Measurements from ENCODE around the gene NELFB.
"Not testable (repeated sequence)": the region's sequence is repeated elsewhere in the genome, so short reads cannot be mapped to it uniquely, and the experiment has no call there.

The NELFB gene

GRCh38 chr9:137247916-137248175 is 7.3 kb upstream of the NELFB start:
- DNase-seq = no peak

GRCh38 chr9:137250329-137251193 is 4.6 kb upstream of the NELFB start:
- DNase-seq = no peak

GRCh38 chr9:137251194-137251461 is 4.0 kb upstream of the NELFB start, which contains the start of gene STPG3:
Gene STPG3, plus strand, starts transcription at chr9:137251286. Its CDS starts 1 bp downstream, at chr9:137251287.
- no peak for DNase-seq

DNA sequence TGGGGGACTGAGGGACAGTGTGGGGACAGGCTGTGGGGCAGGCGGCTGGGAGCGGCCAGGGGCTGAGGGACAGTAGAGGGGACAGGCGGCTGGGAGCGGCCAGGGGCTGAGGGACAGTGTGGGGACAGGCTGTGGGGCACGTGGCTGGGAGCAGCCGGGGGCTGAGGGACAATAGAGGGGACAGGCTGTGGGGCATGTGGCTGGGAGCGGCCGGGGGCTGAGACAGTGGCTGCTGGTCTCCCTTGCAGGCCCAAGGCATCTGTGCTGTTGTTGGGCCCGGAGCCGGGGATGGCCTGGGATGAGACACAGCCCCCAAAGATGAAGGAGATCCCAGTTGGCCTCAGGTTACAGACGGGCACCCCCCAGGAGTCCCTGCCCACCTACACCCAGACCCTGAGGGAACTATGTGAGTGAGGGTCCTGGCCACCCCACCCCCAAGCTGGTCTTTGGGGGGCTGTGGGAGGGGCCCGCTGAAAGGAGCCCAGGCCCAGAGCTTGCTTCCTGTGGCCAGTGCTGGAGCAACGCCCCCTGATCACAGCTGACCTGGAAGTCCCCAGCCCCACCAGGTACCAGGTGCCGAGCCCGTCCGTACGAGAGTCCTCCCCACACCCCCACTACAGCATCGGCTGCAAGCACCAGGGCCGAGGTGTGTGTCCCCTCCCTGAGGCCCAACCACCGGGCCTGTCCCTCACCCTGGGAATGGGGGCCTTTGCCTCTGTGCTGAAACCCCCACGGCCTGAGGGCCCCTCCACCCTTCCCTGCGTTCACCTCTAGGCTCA is 3.4 kb upstream of the NELFB start:
- DNase-seq = no peak

DNA sequence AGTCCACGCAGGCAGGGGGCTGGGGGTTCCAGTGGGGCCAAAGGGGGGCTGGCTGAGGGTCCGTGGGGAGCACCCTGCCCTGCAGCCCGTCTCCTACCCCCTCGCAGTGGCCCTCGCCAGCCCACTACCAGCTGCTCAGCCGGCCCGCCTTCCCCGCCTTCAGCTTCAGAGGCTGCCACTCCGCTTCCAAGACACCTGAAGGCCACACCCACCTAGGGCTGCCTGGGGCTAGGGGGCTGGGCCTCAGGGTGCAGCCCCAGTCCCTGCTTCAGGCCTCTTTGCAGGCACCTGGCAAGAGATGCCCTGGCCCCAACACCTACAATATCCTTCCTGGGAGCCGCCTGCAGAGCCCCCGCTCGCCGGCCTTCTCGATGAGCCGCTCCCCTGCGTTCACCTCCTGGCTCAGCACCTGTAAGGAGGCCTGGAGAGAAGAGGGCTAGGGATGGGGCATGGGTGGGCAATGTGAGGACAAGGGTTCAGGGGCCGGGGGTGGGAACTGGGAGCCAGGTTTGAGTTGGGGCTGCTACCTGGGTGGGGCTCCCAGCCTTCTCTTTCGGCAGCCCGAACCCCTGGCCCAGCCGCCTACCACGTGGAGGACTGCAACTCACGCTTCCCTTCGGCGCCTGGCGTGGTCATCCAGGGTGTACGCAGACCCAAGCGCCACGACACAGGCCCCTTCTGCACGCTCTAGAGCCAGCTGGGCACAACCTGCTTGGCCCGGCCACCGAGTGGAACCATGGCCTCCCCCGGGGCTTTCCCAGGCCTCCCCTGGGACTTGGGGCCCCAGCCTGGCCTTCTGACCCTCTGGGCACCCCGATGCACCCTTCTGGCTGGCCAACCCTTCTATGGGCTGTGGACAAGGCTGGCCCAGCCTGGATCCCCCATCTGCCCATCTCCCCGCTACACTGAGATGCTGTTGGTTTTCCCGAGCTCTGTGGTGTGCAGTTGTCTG is 2.3 kb upstream of the NELFB start:
- no peak for DNase-seq

- no peak for DNase-seq
Measured at GRCh38 chr9:137253717-137254623, 1.2 kb upstream of the NELFB start.

DNA sequence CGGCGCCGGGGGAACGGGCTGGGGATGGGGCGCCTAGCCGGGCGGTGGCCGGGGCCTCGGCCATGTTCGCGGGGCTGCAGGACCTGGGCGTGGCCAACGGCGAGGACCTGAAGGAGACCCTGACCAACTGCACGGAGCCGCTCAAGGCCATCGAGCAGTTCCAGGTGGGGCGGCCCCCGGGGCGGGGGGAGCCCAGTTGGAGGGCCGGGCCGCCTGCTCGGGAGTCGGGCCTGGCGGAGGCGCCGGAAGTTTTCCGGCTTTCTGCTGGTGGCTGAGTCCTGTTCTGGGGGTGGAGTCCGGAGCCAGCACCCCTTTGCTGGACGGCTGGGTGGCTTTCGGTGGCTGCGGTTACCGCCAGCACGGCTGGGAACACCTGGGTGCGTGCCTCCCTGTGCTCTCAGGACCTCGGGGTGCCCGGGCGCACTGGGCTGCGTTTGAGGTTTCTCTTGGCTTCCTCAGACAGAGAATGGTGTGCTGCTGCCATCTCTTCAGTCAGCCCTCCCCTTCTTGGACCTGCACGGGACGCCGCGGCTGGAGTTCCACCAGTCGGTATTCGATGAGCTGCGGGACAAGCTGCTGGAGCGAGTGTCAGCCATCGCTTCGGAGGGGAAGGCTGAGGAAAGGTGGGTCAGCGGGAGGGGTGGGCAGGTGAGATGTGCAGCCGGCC is 454 bp downstream of the NELFB start:
- no peak for DNase-seq

DNA sequence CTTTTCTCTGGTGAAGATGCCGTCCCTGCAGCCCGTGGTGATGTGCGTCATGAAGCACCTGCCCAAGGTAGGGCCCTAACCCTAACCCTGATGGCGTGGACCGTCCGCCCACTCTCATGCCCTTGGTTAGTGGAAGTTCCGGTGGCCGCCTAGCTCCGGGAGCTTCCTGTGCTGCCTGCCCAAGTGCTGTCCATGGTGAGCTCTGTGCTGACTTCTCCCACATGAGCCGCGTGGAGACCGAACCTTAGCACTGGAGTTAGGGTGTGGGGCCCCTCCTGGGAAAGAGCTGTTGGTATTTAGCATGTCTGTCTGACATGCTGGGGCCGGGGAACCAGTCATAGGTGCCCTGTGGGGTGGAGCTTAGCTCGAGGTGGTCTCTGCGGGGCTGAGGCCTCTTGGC is 1.2 kb downstream of the NELFB start:
- no peak for DNase-seq

DNA sequence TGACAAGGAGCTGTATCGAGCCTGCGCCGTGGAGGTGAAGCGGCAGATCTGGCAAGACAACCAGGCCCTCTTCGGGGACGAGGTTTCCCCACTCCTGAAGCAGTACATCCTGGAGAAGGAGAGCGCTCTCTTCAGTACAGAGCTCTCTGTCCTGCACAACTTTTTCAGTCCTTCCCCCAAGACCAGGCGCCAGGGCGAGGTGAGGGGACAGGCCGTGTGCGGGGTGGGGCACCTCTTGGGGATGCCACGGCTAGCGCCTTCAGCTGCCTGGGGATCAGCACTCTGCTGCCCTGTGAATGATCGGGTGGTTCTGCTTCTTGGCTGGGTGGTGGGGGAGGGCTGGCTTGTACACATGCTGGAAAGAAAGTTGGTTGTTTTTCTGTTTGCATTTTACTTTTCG is 1.7 kb downstream of the NELFB start:
- no peak for DNase-seq

DNA sequence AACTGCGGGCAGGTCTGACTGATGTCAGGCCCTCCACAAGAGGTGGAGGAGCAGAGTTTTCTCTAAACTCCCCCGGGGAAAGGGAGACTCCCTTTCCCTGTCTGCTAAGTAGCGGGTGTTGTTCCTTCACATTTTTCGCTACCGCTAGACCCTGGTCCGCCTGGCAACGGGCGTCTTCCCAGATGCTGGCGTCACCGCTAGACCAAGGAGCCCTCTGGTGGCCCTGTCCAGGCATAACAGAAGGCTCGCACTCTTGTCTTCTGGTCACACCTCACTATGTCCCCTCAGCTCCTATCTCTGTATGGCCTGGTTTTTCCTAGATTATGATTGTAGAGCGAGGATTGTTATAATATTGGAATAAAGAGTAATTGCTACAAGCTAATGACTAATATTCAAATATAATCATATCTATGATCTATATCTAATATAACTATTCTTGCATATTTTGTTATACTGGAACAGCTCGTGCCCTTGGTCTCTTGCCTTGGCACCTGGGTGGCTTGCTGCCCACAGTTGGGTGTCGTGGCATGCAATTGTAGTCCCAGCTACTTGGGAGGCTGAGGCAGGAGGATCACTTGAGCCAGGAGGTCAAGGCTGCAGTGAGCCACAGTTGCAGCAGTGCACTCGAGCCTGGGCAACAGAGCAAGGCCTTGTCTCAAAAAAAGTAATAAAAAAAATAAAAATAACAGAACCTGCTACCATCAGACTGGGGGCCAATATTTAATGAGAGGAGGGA is 7.2 kb downstream of the NELFB start:
- not testable (repeated sequence) for DNase-seq

- DNase-seq = no peak
Measured at GRCh38 chr9:137262909-137263285, 7.8 kb downstream of the NELFB start.

DNA sequence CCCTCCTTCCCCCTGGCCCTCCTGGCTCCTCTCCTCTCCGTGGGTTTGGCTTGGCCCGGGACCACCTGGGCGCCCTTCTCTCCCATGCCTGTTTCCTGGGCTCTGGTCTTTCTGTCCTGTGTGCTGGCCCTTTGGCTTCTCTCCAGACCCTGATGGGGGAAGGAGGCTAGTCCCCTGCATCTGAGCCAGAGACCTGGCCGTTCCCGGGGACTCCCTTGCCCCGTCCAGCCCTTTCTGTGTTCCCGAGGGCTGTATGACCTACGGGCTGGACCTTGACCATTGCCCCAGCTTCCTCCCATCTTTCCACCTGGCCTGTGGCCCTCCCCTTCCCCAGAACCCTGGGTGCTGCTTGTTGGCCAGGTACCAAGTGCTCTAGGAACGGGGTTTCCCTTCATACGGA is 8.4 kb downstream of the NELFB start:
- no peak for DNase-seq

DNA sequence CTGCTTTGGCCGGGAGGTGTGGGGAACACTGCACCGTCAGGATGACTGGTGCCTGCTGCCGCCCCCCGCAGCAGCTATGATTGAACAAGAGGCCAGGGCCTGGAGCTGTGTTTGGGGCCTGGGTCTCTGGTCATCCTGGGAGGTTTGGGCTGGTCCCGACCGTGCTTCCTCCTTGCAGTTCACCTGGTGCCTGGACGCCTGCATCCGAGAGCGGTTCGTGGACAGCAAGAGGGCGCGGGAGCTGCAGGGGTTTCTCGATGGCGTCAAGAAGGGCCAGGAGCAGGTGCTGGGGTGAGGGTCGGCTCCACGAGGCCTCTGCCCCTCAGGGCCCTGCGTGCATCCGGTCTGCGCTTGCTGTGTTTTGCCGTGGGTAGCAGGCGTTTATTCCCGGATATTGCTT is 8.9 kb downstream of the NELFB start:
- DNase-seq = no peak

GRCh38 chr9:137265496-137266161 is 10.5 kb downstream of the NELFB start:
- no peak for DNase-seq

- DNase-seq = no peak
Measured at GRCh38 chr9:137266162-137266527, 11.0 kb downstream of the NELFB start.

- DNase-seq = no peak
Measured at GRCh38 chr9:137266585-137267453, 11.7 kb downstream of the NELFB start.

DNA sequence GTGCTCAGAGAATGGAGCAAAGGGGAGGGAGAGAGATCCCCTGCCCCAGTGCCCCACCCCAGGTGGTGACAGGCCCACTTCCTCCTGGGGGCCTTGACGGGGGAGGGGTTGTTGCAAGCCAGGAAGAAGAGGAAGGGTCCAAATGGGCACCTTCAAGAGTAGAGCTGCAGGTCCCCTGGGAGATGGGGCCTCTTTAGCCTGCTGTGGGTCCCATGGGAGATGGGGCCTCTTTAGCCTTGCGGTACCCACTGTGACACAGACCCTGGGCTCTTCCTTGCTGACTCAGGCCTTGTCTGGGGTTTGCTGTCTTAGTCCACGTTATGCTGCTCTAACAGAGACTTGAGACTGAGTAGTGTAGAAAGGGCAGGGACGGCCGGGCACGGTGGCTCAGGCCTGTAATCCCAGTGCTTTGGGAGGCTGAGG is 12.8 kb downstream of the NELFB start:
- no peak for DNase-seq

- DNase-seq = no peak
Measured at GRCh38 chr9:137268538-137269201, 13.5 kb downstream of the NELFB start.

- no peak for DNase-seq
Measured at GRCh38 chr9:137269231-137269772, 14.2 kb downstream of the NELFB start.
